Left ventricle myocardium superior (tissue), 1 donor: ENCODE data around the gene PRADC1. TPM values are rescaled to one million over a fixed set of nuclear protein-coding genes. Genes with fewer than 3 reads are reported as not detected.
A peak's percentile ranks its signal among the peaks of the same experiment; 100 is the strongest.
"Not testable (repeated sequence)": the region's sequence is repeated elsewhere in the genome, so short reads cannot be mapped to it uniquely, and the experiment has no call there.

Source experiments
- ATAC-seq: fragments of 200-7000 bp; cut with Tn5 transposase; one replicate; pipeline ENCODE4 v1.9.1; 2020; ENCODE audit warnings: mild to moderate bottlenecking, moderate library complexity
- DNase-seq: peaks from one replicate; pipeline ENCODE4 v3.0.0-alpha.2; 2020
- intact Hi-C: fragments of 100-400 bp; cut with micrococcal nuclease; formaldehyde crosslinking; loops from one replicate; pipeline ENCODE4 v1.11.0; 2022
- long read RNA-seq: library from polyadenylated mRNA; unstranded; transcript quantifications from one replicate; pipeline ENCODE4 v2.0.0, GENCODE V29; 2021
- total RNA-seq: library from RNA; stranded (reverse); fragmentation: NEBNext Ultra II Directional; extraction: Animal tissue kit (Norgen Biotek cat#: 25700); gene quantifications from one replicate; pipeline ENCODE4 v1.2.1, GENCODE V29; 2021
- donor health status: DM: no; HTN: yes; CAD: no; lungs with severe emphysema.

The PRADC1 gene
- total RNA-seq: 97.7 TPM
- long read RNA-seq, transcript PRADC1-201 (5 exons, 1,083 nt): major isoform, 194 of 228 reads
- long read RNA-seq, partial matches to known transcripts: 32 of 228 reads
- long read RNA-seq, other reads (novel, unspliced or antisense): 2 of 228 reads

DNA sequence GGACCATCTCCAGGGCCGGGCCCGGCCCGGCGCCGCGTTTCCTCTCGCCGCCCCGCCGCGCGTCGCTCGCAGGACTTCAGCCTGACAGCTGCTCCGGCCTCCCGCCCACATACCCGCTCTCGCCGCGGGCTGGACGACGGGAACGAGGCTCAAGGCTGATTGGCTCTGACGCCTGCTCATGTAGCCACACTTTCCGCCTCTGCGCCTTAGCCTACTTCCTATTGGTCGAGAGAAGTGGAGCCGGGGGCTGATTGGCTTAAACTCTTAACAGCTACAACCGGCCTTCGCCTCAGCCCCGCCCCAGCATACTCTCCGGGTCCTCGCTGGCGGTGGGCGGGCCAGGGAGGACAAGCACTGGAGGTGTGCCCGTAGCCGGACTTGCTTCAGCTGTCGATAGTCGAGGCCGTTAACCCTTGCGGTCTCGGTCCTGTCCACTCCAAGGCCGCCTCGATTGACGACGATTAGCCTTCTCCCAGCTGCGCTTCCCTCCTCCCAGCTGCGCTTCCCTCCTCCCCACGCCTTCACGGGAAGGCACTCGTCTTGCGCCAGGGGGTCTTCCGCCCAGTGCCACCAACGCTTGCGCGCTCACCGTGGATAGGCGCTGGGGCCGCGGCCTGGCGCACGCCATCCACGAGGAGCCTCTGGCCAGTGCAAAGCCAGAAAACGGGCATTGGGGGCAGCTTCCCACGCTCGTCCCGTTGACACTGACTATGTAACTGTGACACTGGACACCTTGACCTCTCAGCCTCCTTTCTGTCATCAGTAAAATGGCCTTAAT, at the start of gene PRADC1:
Gene PRADC1, minus strand, starts transcription at position 86 of the 778 bp plus-strand sequence. Its CDS starts 79 bp downstream, at position 7.
- ATAC-seq (peak; percentile 93), DNase-seq (peak; percentile 97)
- intact Hi-C loops: no loop called here

DNA sequence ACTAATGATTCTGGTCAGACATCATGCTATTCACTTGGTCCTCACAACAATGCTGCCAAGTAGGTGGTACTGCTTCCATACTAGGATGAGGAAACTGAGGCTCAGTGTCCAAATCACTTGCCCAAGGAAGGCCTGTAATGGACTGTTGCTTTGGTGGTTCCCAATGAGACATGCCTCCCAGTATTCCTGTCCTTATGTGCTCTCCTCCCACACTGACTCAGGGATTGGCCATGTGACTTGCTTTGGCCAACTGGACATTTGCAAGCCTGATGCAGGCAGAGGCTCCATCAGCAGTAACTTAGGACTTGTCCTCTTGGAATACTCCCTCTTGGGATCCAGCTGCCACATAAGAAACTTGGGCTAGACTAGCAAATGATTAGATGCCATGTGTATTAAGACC, 48.2 kb upstream of the PRADC1 start:
- DNase-seq: no peak
- no peak for ATAC-seq
- intact Hi-C loops: no loop called here

DNA sequence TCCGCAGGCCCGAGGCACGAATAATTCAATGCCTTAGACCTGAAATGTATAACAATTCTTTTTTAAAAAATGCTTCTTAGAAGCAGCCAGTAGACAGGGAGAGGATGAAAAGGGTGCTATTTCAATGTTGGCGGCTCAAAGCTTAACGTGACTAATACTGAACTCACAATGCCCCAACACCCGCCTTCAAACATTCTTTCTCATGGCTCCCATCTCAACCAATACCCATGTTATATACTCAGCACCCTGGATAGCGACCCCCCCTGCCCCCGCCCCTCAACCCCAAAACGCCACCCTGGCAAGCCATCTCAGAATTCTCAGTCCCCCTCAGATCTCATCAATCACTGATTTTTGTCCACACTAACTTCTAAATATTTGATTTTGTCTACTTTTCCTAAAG, 46.8 kb upstream of the PRADC1 start:
- intact Hi-C loops: no loop called here
- DNase-seq (no peak), ATAC-seq (no peak)

DNA sequence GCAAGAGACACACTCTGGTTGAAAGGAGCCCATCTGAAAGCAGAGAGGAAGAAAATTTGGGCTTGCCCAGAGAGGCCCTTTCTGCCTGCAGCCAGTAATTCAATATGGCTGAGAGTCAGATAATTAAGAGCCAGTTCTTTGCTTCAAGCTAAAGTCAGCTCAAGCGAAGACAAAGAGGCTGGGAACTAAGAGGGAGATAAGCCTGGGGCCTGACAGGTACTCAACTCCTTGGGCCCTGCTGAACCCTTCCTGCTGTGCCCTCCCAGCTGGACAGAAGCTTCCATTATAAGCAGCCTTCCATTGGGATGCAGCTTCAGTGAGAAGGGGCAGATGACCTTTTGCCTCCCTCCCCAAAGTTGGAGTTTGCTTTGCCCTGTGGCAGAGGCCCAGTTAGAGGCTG, 39.2 kb upstream of the PRADC1 start:
- no peak for ATAC-seq
- no peak for DNase-seq
- intact Hi-C loops: no loop called here

DNA sequence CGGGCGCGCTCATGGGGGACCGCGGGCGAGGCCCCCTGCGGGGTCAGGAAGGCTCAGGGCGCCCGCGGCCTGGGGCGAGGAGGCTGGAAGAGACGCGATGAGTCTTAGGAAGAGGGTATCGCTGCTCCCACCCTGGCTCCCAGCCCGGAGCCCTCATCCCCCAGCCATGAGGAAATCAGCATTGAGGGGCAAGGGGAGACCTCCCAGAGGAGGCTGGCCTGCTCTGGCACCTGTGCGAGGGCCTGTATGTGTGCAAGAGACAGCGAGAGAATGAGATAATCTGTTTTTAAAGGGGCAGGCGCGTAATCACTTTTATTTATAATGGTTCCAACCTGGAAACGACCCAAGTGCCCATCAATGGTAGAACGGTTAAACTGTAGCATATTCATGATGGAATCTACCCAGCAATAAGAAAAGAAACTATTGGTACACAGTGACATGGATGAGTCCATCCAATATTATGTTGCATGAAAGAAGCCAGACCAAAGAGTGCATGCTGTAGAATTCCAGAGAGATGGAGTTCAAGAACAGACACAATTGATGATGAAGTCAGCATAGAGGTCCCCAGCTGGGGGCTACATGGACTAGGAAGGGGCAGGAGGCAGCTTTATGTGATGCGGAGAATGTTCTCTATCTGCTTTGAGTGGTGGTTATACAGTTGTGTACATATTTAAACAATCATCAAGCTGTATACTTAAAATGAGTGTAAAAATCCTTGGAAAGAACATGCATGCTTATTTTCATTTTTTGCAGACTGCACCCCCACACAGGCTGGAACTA, 36.8 kb upstream of the PRADC1 start:
- no peak for DNase-seq
- no peak for ATAC-seq
- intact Hi-C loops: no loop called here

DNA sequence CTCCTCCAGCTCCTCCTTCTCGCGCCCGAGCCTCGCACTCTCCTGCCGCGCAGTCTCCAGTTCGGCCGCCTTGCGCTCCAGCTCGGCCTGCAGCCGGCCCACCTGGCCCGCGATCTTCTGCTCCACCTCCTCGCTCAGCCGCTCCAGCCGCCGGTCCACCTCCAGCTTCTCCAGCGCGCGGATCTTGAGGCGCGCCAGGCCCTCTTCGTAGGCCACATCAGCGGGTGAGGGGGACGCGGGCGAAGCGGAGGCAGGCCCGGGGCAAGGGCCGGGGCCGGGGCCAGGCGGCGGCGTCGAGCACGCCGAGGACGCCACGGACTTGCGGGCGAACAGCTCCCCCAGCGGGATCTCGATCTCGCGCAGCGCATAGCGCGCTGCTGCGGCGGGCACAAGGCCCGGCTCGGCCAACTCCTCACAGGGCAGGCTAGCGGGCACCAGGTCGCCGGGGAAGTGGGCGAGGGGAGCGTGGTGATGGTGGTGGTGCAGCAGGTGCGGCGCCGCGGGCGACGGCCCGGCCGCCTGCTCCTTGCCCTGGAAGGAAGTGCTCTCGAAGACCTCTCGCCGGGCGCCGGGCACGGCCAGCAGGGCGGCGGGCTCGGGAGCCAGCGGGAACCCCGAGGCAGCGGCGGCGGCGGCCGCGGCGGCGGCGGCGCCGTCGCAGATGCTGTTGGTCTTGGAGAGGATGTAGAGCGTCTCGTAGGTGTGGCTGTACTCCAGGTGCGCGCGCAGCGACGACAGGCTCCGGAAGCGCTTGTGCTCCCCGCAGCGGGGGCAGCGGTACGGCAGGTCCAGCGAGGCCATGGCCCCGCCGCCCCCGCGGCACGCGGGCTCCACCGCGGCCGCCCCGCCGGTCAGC, 36.0 kb upstream of the PRADC1 start:
- DNase-seq (no peak), ATAC-seq (peak; percentile 35)
- intact Hi-C loops: no loop called here

DNA sequence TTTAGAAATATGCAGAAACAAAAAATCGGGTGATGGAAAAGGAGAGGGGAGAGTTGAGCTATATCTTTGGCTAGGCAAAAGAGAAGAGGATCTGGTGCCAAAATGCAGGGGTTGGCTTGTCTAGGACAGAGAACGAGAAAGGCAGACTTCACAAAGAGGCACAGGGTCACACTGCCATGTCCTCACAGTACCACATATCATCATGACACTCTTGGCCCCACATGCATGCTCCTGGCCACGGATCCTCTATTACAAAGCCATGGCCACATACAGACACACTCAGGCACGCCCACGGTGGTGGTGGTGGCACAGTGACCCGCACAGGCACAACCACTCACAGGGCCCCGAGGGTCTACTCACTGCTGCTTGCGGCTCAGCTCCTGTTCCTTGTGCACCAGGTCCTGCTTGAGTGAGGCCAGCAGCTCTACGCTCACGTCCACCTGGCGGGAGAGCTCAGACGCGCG, 35.4 kb upstream of the PRADC1 start:
- intact Hi-C loops: no loop called here
- ATAC-seq (no peak), DNase-seq (no peak)

DNA sequence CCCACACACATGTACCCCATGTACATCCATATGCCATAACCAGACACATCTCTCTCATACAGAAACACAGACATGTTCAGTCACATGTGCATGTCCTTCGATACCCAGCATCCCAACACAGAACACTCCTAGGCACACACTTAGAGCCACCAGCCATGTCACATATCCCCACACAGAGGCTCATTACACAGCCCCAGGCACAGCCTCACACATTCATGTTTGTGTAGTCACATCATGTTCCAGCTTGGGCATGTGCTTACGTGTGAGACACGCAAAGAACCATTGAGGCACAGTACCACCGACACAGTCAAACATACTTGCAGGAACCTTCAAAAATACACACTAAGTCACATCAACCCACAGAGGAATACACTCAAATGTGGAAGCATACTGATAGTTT, 34.0 kb upstream of the PRADC1 start:
- intact Hi-C loops: no loop called here
- DNase-seq (no peak), ATAC-seq (no peak)

DNA sequence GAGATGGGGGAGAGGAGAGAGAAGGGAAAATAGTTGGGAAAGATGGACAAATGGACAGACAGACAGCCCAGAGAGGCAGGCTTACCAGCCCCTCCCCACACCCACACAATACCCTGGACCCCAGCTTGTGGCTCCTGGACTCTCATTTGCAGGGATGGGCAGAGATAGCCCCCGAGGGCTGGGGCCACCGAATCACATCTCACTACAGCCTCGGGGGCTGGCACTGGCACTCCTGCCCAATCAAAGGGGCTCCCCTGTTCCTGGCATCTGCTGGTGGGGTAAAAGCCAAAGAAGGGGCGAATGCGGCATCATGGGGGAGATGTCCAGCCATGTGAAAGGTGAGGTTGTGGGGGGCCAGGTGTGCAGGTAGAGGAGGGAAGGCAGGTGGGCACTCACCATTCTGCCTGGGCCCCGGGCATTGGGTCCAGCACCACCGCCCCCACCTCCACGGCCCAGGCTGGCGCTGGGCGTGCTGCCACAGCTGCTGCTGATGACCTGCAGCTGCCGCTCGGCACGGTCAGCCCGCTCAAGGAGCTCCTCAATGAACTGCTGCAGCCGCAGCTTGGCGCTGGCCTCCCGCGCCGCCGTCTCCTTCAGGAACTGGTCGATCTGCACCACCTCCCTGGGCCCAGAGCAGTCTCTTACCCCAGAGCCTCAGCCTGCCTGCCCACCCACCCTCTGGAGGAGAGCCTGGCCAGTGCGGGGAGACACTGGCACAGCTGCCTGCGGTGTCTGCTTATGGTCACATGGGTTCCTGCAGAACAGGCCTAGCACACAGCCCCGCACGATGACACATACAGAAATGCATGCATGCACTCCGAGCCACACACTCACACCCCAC, 33.2 kb upstream of the PRADC1 start:
- ATAC-seq: no peak
- DNase-seq: no peak
- intact Hi-C loops: no loop called here

DNA sequence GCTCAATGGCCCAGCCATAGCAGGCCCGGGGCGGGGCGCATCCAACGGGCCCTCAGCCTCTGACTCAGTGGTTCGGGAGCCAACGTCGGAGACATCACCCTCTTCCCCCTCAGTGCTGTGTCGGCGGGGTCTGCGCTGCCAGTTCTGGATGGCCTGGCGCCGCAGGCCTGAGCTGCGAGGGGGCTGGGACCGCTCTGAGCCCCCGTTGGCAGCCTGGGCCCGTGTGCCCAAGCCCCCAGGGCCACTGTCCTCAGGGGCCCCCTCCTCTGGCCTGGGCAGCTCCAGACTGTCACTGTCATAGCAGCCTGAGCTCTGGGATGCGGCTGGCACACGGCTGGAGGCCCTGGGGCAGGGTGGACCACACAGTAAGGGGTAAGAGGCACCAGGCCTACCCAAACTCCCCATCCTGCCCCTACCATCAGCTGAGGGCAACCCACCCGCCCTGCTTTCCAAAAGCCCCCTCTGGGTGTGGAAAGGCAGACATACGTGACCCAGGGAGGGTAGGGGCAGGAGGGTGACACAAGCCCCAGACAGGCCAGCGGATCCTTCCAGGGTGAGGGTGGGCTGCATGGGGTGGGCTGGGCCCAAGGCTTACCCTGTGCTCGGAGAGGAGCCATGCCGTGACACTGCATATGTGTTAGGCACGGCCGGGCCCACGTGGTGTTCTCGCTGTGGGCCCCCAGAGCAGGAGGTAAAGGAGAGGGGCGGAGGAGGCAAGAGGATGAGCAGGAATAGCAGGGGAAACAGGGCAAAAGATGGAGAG, 32.4 kb upstream of the PRADC1 start:
- no peak for DNase-seq
- intact Hi-C loops: no loop called here
- no peak for ATAC-seq

DNA sequence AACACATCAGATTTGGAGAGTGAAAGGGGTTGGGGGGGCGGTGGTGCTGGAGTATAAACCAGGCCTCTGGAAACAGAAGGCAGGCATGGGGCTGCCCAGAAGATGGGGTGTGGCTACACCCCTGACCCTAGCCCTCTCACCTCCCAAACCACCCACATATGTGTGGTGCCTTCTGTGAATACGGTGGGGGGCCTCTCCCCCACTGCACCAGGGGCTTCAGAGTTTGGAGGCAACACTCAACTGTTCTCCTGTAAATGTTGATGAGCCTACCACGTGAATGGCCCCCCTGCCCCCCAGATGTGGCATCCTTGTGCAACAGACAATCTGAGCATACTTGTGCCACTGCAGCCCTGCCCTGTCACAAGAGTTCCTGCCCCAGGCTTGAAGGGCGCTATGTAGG, 31.7 kb upstream of the PRADC1 start:
- intact Hi-C loops: no loop called here
- ATAC-seq (no peak), DNase-seq (no peak)

DNA sequence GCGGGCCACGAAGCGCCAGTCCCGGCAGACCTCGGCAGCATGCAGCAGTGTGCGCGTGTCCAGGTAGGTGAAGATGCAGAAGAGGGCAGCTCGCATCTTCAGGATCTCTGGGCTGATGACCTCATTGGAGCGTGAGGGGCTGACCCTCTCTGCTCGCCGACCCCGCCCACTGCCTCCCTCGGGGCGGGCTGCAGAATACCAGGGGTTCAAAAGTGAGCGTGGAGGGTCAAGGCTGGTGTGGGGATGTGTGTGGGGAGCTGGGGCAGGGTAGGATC, 31.2 kb upstream of the PRADC1 start:
- ATAC-seq (no peak), DNase-seq (no peak)
- intact Hi-C loops: no loop called here

DNA sequence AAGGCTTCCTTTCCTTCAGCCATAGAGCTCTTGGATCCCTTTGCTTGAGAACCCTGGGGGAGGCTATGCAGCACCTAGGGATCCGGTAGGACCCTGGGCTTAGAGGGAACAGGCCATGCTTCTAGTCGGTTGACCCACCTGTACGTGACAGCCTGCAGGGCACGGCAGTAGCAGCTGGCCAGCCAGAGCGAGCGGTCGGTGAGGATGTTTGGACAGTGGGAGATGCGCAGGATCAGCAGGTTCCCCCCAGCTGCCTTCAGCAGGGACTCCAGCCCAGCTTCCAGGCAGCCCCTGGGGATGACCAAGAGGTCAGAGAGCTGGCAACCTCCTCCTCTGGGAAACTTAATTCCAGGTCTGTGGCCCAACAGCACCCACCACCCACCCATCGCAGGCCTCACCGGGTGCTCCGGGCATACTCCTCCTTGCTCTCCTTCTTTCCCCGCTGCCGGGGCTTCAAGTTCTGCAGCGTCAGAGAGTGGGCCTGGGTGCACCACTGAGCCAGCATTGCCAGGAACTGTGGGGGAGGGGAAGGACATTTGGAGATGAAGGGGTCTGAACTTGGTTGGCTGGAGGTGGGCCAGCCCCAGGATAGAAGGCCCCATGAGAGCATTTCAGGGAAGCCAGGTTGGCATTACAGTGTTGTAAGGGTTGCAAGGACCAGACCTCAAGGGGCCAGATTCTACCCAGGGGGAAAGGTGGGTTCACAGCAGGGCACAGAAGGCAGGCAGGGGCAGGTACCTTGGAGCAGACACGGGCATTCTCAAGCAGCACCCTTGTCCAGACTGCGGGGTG, 30.7 kb upstream of the PRADC1 start:
- DNase-seq: no peak
- no peak for ATAC-seq
- intact Hi-C loops: no loop called here

DNA sequence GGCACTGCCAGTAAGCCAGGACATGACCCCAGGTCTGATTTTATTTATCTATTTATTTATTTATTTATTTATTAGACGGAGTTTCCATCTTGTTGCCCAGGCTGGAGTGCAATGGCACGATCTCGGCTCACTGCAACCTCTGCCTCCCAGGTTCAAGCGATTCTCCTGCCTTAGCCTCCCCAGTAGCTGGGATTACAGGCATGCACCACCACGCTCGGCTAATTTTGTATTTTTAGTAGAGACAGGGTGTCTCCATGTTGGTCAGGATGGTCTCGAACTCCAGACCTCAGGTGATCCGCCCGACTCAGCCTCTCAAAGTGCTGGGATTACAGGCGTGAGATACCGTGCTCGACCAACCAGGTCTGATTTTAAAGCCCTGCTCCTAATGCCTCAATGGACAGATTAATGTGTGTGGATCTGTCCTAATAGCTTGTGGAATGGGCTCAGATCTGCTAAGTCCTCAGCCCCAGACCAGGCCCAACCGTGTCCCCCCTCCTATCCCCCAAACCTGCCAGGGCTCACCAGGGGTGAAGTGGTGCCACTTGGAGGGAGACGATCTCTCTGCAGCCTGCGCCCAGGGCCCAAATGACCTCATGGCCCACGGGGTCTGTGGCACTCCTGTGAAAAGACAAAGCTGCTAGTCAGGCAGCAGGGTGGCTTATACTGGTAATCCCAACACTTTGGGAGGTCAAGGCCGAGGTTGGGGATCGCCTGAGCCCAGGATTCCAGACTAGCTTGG, 29.8 kb upstream of the PRADC1 start:
- intact Hi-C loops, ATAC-seq, DNase-seq: not testable (repeated sequence)

DNA sequence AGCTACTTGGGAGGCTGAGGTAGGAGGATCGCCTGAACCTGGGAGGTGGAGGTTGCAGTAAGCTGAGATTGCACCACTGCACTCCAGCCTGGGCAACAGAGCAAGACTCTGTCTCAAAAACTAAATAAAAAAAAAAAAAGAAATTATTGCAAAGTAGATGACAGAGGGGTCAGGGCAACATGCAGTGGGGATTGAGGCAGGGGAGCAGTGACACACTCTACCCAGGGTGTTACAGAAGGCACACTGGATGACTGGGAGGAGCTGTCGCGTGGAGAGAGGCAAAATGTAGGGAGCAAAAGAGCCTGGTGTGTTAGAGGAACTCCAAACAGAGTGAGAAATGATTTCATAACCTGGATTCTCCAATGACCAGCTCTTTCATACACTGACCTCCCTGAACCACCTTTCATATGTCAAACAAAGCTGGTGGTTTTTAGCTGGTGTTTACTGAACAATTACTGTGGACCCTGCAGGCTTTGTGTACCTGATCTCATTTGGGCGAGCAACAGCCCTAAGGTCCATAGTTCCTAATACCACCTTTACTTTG, 29.1 kb upstream of the PRADC1 start:
- intact Hi-C loops: no loop called here
- ATAC-seq: no peak
- DNase-seq: no peak

DNA sequence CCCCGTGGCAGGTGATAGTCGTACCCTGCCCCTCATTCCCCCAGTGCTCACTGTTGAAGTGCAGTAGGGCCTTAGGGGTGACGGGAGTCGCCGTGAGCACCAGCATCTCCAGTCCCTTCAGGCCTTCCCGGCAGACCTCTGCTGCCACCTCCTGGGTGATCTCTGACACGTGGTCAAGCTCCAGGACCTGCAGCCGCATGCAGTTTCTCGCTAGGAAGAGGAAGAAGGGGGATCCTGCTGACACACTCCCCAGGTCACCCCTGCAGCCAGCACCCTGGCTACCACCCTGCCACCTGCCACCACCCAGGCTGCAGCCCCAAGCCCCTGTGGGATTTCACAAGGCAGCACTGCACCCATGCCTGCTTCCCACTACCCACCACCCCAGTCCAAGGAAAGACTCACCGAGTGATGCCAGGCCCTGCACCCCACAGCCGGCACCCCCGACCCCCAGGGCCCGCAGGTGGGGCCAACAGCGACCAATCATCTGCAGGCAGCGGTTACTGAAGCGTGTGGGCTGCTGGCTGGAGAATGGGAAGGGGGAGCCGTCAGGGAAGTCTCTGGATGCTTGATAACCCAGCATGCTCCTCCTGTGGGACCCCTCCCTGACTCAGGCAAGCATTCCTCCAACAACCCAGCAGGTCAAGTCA, 27.4 kb upstream of the PRADC1 start:
- intact Hi-C loops: no loop called here
- ATAC-seq (peak; percentile 72), DNase-seq (peak; percentile 59)
